Hepatocyte (in vitro differentiated cells): ENCODE measurements around the gene C8A.

Experiments used
- EZH2 ChIP-seq: fragments of 200-600 bp; sonication (generic); IDR thresholded peaks from 2 replicates; pipeline ENCODE4 v1.6.1; 2016; ENCODE audit warnings: antibody characterized with exemption, mild to moderate bottlenecking, borderline replicate concordance
- EZH2phosphoT487 ChIP-seq: fragments of 200-600 bp; sonication (generic); IDR thresholded peaks from one replicate; pipeline ENCODE4 v1.6.1; 2018; ENCODE audit warnings: antibody characterized with exemption, mild to moderate bottlenecking, low read depth, moderate library complexity; ENCODE audit not compliant: unreplicated experiment, severe bottlenecking
- TF ChIP-seq, protein P1 (sequence below): fragments of 200-600 bp; sonication (generic); IDR thresholded peaks from 2 replicates; pipeline ENCODE4 v1.5.1; 2016; ENCODE audit warnings: antibody characterized with exemption, mild to moderate bottlenecking; ENCODE audit not compliant: poor library complexity

DNA sequence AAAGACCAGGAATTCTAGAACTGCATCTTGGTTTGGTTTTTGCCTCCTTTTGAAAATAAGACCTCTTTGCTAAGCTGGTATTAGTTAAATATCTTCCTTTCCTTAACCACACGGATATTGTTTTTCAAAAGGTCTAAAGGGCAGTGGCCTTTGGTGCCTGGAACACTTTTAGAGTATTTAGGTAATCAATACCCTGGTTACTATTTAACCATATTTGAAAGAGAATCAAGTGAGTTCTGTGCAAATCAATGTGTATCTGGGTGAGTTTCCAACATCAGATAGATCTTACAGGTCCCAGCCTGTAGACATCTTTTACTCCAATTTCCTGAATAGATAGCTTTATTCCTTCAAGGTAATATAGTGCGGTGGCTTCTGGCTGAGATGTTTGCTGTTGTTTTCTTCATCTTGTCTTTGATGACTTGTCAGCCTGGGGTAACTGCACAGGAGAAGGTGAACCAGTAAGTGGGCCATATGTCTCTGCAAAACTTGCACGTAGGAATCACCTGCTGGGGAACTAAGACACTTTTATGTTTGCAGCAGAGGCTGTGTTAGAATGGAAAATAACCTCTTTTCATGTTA lies at the start of gene C8A:
- no peak for TF ChIP-seq EZH2phosphoT487
- TF ChIP-seq, protein P1, sequence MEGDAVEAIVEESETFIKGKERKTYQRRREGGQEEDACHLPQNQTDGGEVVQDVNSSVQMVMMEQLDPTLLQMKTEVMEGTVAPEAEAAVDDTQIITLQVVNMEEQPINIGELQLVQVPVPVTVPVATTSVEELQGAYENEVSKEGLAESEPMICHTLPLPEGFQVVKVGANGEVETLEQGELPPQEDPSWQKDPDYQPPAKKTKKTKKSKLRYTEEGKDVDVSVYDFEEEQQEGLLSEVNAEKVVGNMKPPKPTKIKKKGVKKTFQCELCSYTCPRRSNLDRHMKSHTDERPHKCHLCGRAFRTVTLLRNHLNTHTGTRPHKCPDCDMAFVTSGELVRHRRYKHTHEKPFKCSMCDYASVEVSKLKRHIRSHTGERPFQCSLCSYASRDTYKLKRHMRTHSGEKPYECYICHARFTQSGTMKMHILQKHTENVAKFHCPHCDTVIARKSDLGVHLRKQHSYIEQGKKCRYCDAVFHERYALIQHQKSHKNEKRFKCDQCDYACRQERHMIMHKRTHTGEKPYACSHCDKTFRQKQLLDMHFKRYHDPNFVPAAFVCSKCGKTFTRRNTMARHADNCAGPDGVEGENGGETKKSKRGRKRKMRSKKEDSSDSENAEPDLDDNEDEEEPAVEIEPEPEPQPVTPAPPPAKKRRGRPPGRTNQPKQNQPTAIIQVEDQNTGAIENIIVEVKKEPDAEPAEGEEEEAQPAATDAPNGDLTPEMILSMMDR, result no peak
- TF ChIP-seq EZH2, result no peak
